Neutrophil (primary cell): ENCODE data around the gene NIP7.
"Not testable (repeated sequence)": the region's sequence is repeated elsewhere in the genome, so short reads cannot be mapped to it uniquely, and the experiment has no call there.

Experiments used
- H3K27ac ChIP-seq: fragments of 200-600 bp; sonication (generic); 2 replicates; pipeline ENCODE4 v1.5.1; 2016; ENCODE audit warnings: mild to moderate bottlenecking, moderate library complexity
- H3K27me3 ChIP-seq: fragments of 200-600 bp; sonication (generic); 2 replicates; pipeline ENCODE4 v1.6.0; 2016; ENCODE audit warnings: mild to moderate bottlenecking
- H3K36me3 ChIP-seq: fragments of 200-600 bp; sonication (generic); 2 replicates; pipeline ENCODE4 v1.5.1; 2017
- H3K4me1 ChIP-seq, 2 experiments: fragments of 200-600 bp in 1 of 2; sonication (generic) in 1 of 2; 1 replicate in 1 of 2; 2 replicates in 1 of 2; pipeline versions ENCODE4 v1.5.1 to v1.6.1; 2013 to 2016; ENCODE audit warnings: low read depth in 1 of 2, low read length in 1 of 2, mild to moderate bottlenecking in 1 of 2, moderate library complexity in 1 of 2; ENCODE audit not compliant: control insufficient read depth in 1 of 2, insufficient read depth in 1 of 2
- H3K4me3 ChIP-seq, 2 experiments: fragments of 200-600 bp in 1 of 2; sonication (generic) in 1 of 2; 1 replicate in 1 of 2; 2 replicates in 1 of 2; pipeline ENCODE4 v1.5.1; 2013 to 2016; ENCODE audit warnings: low read depth in 1 of 2, low read length in 1 of 2, mild to moderate bottlenecking in 1 of 2, moderate library complexity in 1 of 2
- H3K9me3 ChIP-seq: fragments of 200-600 bp; sonication (generic); 2 replicates; pipeline ENCODE4 v1.5.1; 2016
- TF ChIP-seq, protein P1 (sequence below): fragments of 200-600 bp; sonication (generic); IDR thresholded peaks from 2 replicates; pipeline ENCODE4 v1.5.1; 2016; ENCODE audit warnings: antibody characterized with exemption

NIP7 gene

DNA sequence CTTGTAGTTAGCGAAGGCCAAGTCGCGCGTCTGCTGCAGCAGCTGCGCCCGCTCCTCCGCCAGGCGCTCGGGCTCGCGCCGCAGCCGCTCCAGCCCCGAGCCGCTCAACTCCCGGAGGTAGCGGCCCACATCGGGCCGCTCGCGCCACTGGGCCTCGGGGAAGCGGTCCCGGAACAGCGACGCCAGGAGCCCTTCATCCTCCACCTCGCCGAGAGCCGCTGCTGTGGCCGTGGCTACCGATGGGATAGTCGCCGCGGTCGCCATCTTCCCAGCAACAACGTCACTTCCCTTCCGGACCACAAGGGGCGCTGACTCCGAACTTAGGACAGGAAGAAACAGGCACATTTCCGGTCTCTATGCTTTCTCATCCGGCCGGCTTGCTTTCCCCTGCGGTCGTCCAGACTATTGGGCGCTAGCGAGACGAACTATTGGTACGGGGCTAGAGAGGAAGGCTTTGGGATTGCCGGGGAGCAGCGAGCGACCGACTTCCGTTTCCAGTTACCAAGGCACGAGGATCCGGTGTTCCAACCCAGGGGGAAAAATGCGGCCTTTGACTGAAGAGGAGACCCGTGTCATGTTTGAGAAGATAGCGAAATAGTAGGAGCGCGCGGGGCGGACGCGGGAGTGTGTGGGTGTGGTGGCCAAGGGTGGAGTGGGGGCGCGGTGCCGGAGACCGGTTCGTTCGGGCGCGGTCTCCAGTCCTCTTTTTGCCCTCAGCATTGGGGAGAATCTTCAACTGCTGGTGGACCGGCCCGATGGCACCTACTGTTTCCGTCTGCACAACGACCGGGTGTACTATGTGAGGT is at the start of gene NIP7, which contains the start of gene COG8:
Gene NIP7 (plus strand): TSS at position 484 of the 806 bp plus-strand sequence. CDS start 58 bp downstream, at position 542.
Gene COG8 (minus strand): TSS at position 276 of the 806 bp plus-strand sequence. CDS start 12 bp downstream, at position 264.
- no peaks in the 10 kb centered on the region for H3K9me3 ChIP-seq
- peaks cover 28% of the 10 kb centered on the region for H3K36me3 ChIP-seq
- TF ChIP-seq, protein P1, sequence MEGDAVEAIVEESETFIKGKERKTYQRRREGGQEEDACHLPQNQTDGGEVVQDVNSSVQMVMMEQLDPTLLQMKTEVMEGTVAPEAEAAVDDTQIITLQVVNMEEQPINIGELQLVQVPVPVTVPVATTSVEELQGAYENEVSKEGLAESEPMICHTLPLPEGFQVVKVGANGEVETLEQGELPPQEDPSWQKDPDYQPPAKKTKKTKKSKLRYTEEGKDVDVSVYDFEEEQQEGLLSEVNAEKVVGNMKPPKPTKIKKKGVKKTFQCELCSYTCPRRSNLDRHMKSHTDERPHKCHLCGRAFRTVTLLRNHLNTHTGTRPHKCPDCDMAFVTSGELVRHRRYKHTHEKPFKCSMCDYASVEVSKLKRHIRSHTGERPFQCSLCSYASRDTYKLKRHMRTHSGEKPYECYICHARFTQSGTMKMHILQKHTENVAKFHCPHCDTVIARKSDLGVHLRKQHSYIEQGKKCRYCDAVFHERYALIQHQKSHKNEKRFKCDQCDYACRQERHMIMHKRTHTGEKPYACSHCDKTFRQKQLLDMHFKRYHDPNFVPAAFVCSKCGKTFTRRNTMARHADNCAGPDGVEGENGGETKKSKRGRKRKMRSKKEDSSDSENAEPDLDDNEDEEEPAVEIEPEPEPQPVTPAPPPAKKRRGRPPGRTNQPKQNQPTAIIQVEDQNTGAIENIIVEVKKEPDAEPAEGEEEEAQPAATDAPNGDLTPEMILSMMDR, result peak; percentile 97
- peaks cover 19 to 21% of the 10 kb centered on the region in 2 experiments for H3K4me1 ChIP-seq
- no peaks in the 10 kb centered on the region for H3K27me3 ChIP-seq
- peak within 1 kb of the TSS; percentile 87 to 99 for H3K4me3 ChIP-seq
- H3K27ac ChIP-seq, result peak within 1 kb of the TSS; percentile 91

- not testable (repeated sequence) for H3K27me3 ChIP-seq, H3K4me1 ChIP-seq, H3K4me3 ChIP-seq, H3K36me3 ChIP-seq, H3K27ac ChIP-seq, H3K9me3 ChIP-seq
Observed at GRCh38 chr16:69291657-69292056, 47.9 kb upstream of the NIP7 start.

DNA sequence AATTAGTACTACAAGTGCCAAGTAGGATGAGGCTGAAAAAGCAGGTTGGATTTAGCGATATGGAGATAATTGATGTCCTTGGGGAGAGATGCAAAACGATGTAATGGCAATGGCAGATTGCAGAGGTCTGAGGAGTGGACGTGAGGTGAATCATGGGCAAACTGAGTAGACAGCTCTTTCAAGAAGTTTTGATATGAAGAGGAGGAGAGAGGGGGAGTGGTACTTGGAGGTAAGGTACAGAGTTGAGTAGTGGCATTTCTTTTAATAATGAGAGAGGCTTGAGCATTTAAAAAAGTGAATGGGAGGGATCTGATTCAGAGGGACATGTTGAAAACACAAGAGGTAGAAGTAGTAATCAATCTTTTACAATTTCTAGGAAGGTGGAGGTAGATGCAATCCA is 46.2 kb upstream of the NIP7 start:
- H3K4me3 ChIP-seq, result no peak overlapping the region
- no peaks in the 10 kb centered on the region for H3K27me3 ChIP-seq
- TF ChIP-seq, protein P1, result no peak
- H3K4me1 ChIP-seq, result peaks cover 6% of the 10 kb centered on the region in 2 experiments
- H3K36me3 ChIP-seq, result no peaks in the 10 kb centered on the region
- no peaks in the 10 kb centered on the region for H3K9me3 ChIP-seq
- H3K27ac ChIP-seq, result no peak overlapping the region

DNA sequence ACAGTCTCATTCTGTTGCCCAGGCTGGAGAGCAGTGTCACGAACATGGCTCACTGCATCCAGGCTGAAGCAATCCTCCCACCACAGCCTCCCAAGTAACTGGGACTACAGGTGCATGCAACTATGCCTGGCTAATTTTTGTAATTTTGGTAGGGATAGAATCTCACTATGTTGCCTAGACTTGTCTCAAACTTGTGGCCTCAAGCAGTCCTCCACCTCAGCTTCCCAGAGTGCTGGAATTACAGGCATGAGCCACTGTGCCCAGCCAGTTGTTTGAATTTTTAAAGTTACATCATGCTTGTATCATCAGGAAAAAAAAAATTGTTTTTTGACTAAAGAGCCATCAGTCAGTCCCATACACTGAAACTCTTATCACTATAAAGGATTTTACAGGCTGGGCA is 45.5 kb upstream of the NIP7 start:
- no peaks in the 10 kb centered on the region for H3K36me3 ChIP-seq
- H3K4me3 ChIP-seq, result no peak overlapping the region
- H3K27ac ChIP-seq, result no peak overlapping the region

DNA sequence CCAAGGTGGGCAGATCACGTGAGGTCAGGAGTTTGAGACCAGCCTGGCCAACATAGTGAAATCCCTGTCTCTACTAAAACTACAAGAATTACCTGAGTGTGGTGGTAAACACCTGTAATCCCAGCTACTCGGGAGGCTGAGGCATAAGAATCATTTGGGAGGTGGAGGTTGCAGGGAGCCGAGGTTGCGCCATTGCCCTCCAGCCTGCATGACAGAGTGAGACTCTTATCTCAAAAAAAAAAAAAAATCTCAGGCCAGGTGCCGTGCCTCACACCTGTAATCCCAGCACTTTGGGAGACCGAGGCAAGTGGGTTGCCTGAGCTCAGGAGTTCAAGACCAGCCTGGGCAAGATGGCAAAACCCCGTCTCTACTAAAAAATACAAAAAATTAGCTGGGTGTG is 42.8 kb upstream of the NIP7 start:
- not testable (repeated sequence) for H3K27ac ChIP-seq, H3K4me3 ChIP-seq, H3K27me3 ChIP-seq, H3K9me3 ChIP-seq
- H3K36me3 ChIP-seq, result peaks cover 13% of the 10 kb centered on the region
- peaks cover 19 to 21% of the 10 kb centered on the region in 2 experiments for H3K4me1 ChIP-seq

More for the DNA sequence above, 45.5 kb upstream of the NIP7 start:
- Histone ChIP-seq H3K27me3 (no peaks in the 10 kb centered on the region), H3K4me1 (peaks cover 12 to 13% of the 10 kb centered on the region in 2 experiments), H3K9me3 (no peaks in the 10 kb centered on the region)
- TF ChIP-seq, protein P1, result no peak

- peaks cover 19 to 21% of the 10 kb centered on the region in 2 experiments for H3K4me1 ChIP-seq
- TF ChIP-seq, protein P1, result no peak
- H3K27me3 ChIP-seq, result no peaks in the 10 kb centered on the region
- no peaks in the 10 kb centered on the region for H3K9me3 ChIP-seq
- peaks cover 19% of the 10 kb centered on the region for H3K36me3 ChIP-seq
- peak overlapping the region; percentile 73 for H3K27ac ChIP-seq
- H3K4me3 ChIP-seq, result no peak overlapping the region
Observed at GRCh38 chr16:69298261-69298660, 41.3 kb upstream of the NIP7 start.
